Stimulated activated CD8-positive, alpha-beta memory T cell treated with anti-CD3 and anti-CD28 coated beads, Interleukin-12 subunit alpha, Interleukin-12 subunit beta, amount 100 ng/mL, for 4 hours (primary cell): ENCODE measurements around the gene GNAO1.

Experiments used
- DNase-seq: peaks from one replicate; pipeline ENCODE4 v3.0.0-alpha.2; 2020; ENCODE audit warnings: low read depth

GNAO1 gene

DNA sequence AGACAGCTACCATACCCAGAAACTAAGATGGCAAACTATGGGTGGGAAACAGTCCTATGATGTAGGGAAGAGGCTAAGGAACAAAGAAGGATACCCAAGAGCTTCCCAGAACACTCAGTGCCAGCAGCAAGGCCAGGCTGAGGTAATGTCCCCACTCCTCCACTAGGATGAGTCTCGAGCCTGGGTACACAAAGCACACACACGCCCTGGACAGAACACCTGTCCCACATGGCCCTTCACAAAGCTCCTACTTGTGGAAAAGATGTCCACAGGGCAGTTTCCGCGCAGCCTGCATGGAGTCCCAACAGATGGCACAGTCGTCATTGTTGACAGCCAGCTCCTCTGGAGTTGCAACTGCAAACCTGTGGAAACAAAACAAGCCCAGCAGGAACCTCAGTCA, 210.2 kb downstream of the GNAO1 start:
- no peak for DNase-seq

DNA sequence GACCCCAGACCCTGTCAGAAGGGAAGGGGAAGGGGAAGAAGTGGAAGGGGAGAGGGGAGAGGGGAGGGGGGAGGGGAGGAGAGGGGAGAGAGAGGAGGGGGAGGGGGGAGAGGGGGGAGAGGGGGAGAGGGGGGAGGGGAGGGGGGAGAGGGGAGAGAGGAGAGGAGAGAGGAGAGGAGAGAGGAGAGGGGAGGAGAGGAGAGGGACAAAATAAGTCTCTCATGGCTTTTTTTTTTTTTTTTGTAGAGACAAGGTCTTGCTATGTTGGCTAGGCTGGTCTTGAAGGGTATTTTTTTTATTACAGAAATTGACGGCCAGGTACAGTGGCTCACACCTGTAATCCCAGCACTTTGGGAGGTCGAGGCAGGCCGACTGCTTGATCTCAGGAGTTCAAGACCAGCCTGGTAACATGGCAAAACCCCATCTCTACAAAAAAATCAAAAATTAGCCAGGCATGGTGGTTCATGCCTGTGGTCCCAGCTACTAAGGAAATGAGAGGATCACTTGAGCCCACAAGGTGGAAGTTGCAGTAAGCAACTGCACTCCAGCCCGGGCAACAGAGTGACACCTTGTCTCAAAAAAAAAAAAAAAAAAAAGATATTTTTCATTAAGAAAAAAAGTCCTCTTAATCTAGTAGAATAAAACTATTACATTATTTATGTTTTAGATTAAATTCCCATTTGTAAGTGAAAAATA, 214.8 kb downstream of the GNAO1 start:
- no peak for DNase-seq
